Dermis blood vessel endothelial cell (primary cell): Measurements from ENCODE around the gene PRAME. TPM values are rescaled to one million over a fixed set of nuclear protein-coding genes. Genes with fewer than 3 reads are reported as not detected.
"Not testable (repeated sequence)": the region's sequence is repeated elsewhere in the genome, so short reads cannot be mapped to it uniquely, and the experiment has no call there.

Experiments used
- DNase-seq: peaks from one replicate; pipeline ENCODE4 v3.0.0; 2010
- total RNA-seq: library from RNA; depleted of rRNA; stranded (reverse); fragments of >200 nt; gene quantifications from 2 replicates; pipeline ENCODE4 v1.2.3, GENCODE V29; 2014

PRAME gene
- total RNA-seq, 1 donor from 2014 or later = not detected

DNA sequence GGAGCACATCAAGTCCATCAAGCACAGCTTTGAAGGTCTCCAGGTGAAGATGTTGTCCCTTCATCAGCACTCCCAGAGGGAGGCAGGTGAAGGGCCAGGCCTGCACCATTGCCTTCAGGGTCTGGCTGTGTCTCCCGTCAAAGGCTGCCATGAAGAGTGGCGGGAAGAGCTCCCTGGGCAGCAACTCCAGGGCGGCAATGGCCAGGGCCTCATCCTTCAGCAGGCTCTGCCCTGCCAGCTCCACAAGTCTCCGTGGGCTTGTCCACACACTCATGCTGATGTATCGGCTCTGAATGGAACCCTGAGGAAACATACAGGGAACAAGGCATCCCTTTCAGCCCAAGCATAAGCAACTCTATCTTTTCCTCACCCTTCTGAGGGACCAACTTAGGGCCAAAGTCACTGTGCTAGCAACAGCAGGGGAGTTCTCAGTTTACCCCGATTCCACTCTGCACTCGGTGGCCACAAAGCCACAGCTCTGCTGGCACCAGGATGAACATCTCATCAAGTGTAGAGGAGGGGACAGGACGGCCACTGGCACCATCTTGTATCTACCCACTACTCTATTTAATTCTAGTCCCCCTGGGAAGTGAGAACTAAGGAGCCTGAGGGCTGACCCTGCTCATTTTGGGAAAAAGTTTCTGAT is 8.2 kb downstream of the PRAME start:
- DNase-seq = no peak

DNA sequence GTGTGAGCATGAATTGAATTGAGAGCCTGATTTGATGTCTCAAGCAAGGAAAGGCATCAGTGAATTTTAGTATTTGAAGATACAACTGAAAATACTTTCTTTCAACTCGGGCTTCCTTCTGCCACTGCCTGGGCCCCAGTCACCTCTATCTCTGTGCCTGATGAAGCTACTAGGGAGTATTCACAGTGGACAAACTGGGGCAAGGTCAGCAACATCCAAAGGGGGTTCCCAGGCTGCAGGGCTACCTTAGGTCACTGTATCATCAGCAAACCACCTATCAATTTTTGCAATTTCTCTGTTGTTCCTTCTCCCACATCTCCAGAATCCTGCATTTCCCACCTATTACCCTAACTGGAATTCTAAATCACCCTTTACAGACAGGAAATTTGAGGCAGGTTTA is 10.2 kb downstream of the PRAME start:
- DNase-seq = no peak

DNA sequence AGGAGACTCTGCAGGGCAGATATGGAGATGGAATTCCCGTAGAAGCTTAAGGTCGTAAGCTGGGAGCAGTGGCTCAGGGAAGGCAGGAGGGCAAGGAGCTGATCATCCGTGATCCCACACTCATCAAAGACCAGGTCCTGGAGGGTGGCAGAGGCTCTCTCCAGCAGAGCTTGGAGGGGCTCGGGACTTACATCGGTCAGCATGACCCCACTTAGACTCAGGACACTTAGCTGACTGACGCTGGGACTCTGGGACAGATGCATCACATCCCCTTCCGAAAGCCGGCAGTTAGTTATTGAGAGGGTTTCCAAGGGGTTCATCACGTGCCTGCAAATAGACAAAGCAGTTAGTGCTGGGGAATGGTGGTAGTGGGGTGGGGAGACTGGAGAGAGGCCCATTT is 10.7 kb downstream of the PRAME start:
- DNase-seq = no peak

DNA sequence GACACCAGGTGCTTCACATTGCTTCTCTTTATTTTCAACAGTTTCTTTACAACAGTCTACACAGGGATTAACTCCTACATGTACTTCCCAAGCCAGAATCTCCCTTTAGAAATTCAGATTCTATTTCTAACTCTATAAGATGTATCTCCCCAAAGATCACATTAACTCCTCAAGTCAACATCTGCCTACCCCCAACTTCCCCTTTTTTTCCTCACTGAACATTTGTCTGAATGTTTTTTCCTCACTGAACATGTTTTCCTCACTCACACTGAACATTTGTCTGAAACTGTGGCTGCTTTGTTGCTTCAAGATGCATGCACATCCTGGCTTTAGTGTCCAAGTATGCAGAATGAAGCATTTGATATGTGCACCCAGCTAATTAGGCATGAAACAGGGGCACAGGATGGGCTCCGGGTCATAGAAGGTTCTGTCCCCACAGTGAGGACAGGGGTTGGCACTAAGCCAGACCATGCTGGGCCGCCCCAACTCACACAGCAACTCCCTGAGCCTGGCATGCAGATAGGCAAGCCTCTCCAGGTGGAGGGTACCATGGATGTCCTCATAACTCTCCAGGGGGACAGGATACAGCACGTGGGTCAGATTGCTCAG is 11.3 kb downstream of the PRAME start:
- DNase-seq = no peak

DNA sequence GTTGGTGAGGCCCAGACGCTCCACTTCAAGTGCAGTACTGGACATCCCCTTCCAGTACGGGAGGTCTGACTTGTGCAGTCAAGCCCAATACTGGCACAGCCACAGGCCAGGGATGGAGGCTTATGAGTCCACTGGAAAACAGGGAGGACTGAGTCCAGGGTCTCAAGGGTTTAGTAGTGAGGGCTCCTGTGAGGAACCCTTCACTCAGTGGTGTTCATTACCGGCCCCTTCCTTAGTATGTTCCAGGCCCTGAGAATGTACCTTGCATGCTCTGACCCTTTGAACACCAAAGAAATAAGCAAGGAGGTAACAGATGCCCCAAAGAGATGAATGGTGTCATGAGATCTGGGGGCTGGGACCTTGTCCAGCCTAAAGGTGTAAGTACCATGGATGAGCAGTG is 11.8 kb downstream of the PRAME start:
- DNase-seq = no peak

DNA sequence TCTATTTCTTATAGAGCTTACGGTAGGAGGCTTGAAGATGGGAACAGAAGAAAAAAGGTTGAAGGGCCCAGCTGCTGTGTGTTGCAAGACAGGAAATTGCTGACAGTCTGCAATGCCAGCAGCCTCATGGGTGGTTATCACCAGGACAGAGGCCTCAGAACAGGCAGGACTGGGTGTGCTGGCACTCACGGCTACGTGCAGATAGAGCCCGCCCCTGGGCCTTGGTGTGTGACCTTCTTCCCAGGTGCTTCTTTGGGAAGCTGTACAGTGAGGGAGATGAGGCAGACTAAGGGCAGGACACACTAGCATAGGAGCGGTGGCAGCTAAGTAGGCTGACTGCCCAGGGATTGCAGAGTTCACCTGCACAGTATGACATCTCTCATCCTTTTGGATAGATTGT is 12.6 kb downstream of the PRAME start:
- DNase-seq = no peak

DNA sequence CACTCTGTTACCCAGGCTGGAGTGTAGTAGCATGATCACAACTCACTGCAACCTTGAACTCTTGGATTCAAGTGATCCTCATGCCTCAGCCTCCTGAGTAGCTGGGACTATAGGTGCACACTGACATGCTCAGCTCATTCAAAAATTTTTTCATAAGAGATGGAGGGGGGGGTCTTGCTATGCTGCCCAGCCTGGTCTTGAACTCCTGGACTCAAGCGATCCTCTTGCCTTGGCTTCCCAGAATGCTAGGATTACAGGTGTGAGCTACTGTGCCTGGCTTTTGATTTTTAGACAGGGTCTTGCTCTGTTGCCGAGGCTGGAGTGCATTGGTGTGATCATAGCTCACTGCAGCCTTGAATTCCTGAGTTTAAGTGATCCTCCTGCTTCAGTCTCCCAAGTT is 14.0 kb downstream of the PRAME start:
- DNase-seq = no peak

DNA sequence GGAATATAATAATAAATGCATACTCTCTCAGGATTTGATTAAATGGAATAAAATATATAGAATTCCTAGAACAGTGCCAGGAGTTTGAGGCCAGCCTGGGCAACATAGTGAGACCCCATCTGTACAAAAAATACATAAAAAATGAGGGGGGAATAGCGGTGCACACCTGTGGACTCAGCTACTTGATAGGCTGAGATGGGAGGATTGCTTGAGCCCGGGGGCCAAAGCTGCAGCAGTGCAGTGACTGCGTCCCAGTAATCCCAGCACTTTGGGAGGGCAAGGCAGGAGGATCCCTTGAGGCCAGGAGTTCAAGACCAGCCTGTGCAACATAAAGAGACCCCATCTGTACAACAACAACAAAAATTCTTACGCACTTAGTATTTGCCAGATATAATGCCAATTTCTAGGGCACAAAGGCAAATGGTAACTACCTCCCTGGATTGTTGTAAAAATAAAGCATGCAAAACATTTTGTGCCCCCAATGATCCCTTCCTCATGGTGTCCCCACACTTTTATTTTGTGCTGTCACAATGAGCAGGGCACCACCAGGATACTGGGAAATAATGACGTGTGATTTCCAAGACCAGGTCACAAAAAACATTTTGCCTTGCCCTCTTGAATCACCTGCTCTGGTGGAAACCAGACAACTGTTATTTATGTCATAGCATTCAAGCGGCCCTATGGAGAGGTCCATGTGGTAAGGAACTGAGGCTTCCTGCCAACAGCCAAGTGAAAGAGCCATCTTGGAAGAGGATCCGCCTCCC is 20.7 kb downstream of the PRAME start:
- DNase-seq = no peak

DNA sequence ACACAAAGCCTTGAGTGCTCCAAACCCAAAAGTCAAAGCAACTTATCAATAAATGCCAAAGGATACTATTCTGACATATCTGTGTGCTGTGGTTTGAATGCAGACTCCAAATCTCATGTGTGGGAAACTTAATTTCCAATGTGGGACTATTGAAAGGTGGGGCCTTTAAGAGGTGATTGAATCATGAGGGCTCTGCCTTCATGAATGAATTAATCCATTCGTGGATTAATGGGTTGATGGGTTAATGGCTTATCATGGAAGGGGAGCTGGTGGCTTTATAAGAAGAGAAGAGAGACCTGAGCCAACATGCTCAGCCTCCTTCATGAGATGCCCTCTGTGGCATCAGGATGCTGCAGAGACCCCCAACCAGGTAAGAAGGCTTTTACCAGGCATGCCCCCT is 22.1 kb downstream of the PRAME start:
- no peak for DNase-seq

DNA sequence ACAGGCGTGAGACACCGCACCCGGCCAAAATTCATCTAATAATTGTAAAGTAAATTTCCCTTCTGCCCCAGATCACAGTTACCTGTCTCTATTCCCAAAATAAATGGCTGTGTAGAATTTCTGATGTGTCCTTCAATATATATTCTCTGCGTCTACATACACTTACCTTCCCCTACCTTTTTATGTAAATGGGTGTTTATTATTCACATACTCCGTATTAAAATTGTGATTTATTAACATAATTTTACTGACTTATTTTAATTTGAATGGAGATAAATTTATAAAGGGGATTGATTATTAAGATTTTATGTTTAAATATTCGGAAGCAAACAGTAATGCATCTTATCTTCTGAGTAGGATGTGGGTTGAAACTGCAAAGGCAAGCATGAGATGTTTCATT is 22.6 kb downstream of the PRAME start:
- DNase-seq = no peak

DNA sequence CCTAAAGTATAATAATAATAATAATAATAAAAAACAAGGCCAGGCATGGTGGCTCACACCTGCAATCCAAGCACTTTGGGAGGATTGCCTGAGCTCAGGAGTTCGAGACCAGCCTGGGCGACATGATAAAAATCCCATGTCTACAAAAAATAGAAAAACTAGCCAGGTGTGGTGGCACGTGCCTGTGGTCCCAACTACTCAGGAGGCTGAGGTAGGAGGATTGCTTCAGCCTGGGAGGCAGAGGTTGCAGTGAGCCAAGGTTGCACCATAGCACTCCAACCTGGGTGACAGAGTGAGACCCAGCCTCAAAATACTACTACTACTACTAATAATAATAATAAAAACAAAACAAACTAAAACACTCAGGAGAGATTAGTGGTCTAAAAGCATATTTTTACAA is 23.4 kb downstream of the PRAME start:
- DNase-seq = no peak

DNA sequence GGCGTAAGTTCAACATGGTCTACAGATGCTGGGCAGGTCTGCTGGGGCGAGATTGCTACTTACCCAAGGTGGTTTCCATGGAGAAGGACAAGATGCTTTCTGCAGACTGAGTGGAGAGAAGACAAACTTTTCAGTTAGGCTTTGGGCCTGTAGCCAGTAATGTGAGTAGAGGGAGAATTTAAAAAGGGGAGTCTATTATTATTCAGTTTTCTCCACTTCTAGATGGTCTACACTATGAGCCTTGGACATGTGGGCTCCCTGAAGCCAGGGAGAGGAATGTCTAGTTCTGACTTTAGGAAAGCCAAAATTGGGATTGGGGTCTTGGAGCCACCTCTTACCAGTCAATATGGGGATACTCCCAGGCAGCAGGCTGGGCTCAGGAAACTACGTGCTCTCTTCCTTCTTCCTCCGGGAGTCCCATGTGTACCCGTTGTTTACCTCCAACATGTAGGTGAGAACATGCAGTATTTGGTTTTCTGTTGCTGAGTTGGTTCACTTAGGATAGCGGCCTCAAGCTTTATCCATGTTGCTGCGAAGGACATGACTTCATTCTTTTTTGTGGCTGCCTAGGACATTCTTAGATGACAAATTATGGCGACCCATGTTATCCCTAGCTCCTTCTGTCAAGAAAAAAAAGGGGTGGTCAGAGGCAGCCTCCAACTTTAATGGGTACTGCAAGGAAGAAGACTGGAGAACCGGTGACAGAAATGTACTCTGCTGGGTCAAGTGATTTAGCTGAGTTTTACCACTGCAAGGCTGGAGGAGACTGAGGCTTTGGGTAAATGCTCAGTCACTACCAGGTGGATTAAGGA is 24.3 kb downstream of the PRAME start:
- DNase-seq = no peak

DNA sequence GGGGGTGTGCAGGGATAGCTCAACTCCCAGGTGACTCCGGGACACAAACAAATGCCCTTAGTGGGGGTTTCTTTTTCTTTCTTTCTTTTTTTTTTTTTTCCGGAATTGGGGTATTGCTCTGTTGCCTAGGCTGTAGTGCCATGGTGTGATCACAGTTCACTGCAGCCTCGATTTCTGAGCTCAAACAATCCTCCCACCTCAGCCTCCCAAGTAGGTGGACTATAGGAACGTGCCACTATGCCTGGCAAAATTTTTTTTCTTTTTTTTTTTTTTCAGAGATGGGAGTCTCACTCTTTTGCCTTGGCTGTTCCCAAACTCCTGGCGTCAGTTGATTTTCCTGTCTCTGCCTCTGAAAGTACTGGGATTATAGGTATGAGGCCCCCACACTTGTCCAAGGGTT is 25.2 kb downstream of the PRAME start:
- DNase-seq = no peak

DNA sequence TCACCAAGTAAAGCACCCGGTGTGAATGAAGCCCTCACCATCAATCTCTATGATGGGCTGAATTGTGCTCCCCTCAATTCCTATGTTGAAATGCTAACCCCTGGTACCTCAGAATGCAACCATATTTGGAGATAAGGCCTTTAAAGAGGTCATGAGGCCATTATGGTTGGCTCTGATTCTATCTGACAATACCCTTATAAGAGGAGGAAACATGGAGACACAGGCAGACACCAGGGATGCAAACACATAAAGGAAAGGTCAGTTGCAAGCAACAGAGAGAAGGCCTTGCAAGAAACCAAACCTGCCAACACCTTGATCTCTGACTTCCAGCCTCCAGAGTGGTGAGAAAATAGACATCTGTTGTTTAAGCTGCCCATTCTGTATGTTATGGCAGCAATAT is 25.6 kb downstream of the PRAME start:
- no peak for DNase-seq

DNA sequence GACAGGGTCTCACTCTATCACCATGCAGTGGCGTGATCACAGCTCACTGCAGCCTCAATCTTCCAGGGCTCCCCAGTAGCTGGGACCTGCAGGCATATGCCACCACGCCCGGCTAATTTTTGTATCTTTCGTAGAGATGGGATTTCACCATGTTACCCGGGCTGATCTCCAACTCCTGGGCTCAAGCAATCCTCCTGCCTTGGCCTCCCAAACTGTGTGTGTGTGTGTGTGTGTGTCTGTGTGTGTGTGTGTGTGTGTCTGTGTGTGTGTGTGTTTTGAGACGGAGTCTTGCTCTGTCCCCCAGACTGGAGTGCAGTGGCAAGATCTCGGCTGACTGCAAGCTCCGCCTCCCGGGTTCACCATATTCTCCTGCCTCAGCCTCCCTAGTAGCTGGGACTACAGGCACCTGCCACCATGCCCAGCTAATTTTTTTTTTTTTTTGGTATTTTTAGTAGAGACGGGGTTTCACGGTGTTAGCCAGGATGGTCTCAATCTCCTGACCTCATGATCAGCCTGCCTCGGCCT is 26.5 kb downstream of the PRAME start:
- not testable (repeated sequence) for DNase-seq

DNA sequence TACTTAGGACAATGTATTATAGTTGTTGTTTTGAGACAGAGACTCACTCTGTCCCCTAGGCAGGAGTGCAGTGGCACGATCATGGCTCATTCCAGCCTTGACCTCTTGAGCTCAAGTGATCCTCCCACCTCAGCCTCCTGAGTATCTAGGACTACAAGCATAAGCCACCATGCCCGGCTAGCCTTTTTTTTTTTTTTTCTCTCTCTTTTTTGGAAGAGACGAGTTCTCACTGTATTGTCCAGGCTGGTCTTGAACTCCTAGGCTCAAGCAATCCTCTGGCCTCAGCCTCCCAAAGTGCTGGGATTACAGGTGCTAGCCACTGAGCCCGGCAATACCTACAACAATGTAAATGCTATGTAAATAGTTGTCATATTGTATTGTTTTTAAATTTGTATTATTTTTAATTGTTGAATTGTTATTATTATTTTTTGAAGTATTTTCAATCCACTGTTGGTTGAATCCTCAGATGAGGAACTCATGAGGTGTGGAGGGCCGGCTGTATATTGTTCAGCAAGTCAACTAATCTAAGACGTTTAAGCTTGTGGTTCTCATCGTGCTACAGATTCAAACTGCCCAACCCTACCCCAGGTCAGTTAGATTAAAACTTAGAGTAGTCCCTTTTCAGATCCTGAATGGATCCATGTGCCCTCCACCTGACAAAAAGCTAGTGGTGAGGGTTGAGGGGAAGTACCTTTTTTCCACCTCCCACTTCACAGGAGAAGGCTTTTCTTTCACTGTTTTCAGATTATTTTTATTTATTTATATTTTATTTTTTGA is 27.1 kb downstream of the PRAME start:
- no peak for DNase-seq

DNA sequence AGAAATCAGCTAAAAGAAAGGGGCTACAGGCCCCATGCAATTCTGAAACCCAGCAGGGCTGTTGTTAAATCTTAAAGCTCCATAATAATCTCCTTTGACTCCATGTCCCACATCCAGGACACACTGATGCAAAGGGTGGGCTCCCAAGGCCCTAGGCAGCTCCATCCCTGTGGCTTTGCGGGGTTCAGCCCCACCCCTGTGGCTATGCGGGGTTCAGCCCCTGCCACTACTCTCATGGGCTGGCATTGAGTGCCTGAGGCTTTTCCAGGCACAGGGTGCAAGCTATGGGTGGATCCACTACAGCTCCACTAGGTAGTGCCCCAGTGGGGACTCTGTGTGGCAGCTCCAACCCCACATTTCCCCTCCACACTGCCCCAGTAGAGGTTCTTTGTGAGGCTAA is 30.3 kb downstream of the PRAME start:
- DNase-seq = no peak

DNA sequence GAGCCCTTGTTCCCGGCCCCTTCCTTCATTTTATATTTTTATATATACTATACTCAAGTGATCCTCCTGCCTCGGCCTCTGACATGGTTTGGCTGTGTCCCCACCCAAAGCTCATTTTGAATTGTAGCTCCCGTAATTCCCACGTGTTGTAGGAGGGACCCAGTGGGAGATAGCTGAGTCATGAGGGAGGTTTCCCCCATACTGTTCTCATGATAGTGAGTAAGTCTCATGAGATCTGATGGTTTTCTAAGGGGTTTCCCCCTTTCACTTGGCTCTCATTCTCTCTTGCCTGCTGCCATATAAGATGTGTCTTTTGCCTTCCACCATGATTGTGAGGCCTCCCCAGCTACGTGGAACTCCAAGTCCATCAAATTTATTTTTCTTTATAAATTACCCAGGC is 31.8 kb downstream of the PRAME start:
- no peak for DNase-seq

DNA sequence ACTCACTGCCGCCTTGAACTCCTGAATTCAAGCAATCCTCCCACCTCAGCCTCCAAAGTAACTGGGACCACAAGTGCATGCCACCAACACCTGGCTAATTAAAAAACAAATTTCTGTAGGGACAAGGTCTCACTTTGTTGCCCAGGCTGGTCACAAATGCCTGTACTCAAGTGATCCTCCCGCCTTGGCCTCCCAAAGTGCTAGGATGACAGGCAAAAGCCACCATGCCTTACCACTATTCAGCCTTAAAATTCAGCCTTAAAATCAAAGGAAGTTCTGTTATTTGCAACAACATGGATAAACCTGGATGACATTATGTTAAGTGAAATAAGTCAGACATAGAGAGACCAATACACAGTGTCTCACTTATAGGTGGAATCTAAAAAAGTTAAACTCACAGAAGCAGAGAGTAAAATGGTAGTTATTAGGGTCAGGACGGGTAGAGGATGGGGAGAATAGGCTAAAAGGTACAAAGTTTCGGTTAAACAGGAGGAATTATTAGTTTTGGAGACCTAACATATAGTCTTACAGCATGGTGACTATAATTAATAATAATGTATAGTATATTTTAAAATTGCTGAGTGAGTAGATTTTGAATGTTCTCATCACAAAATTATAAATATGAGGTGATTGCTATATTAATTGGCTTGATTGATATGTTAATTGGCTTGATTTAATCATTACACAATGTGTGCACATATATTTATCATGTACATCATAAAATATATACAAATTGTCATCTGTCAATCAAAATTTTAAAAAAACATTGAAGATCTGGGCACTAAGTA is 32.7 kb downstream of the PRAME start:
- no peak for DNase-seq

DNA sequence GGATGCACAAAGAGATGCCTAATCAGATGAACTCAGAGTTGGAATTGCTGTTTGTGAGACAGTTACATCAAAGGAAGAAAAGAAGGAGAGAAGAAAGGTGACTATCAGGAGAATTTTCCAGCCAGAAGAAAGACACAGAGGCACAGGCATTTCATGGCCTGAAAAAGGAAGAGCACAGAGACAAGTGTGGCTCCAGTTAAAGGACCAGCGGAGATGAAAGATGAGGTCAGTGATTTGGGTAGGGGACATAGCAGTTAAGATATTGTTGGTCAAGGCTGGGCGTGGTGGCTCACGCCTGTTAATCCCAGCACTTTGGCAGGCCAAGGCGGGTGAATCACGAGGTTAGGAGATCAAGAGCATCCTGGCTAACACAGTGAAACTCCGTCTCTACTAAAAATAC is 35.6 kb downstream of the PRAME start:
- no peak for DNase-seq

DNA sequence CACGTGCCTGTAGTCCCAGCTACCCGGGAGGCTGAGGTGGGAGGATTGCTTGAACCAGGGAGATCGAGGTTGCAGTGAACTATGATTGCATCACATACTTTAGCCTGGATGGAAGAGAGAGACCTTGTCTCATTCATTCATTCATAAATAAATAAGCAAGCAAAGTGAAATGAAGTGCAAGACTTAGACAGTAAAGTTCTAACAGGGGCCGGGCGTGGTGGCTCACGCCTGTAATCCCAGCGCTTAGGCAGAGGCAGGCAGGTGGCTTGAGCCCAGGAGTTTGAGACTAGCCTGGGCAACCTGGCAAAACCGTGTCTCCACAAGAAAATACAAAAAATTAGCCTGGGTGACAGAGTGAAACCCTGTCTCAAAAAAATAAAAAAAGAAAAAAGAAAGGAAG is 37.4 kb downstream of the PRAME start:
- no peak for DNase-seq
